ENCODE measurements around the gene LIME1.
A peak's percentile ranks its signal among the peaks of the same experiment; 100 is the strongest.
"Not testable (repeated sequence)": the region's sequence is repeated elsewhere in the genome, so short reads cannot be mapped to it uniquely, and the experiment has no call there.

LIME1 gene

DNA sequence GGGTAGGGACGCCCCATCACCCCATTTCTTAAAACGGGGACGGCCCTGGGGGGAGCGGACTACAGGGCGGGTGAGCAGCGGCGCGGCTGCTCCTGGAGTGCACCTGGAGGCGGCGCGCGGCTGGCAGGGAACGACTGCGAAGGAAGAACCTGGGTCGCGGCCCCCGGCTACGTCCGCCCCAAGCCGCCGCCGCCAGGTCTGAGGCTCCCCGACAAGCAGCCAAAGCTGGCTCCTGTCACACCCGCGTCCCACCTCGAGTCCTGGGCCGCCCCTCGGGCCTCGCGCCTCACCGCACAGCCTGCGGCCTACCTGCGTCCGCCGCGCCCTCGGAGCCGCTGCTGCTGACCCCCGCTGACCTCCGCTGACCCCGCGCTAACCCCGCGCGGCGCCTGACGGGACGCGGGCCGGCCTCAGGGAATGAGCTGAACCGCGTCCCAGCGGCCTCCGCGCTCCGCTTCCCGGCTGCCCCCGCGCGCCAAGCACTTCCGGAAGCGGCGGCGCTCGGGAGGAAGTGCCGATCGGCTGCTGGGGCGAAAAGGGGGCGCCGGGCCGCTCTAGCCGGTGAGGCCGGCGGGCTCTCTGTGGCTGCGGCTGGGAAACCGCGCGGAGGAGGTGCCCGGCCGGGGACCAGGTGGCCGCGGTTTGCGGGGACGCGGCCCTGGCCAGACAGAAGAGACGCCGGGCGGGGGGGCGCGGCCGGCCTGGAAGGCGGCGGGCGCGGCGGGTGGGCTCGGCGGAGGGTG lies 28.7 kb upstream of the LIME1 start, which contains the start of the genes ARFRP1 and ZGPAT:
Gene ARFRP1 (minus strand): TSS at position 419 of the 743 bp plus-strand sequence. CDS start 885 bp downstream, outside the sequence.
Gene ZGPAT (plus strand): TSS at position 482 of the 743 bp plus-strand sequence. CDS start 542 bp downstream, outside the sequence.
- DNase-seq (ENCODE audit: low read depth in 3 of 3), result peak; percentile 72 to 86 (median 81)

GRCh38 chr20:63708301-63709148 lies 27.9 kb upstream of the LIME1 start:
- DNase-seq (ENCODE audit: low read depth in 3 of 3), result no peak

DNA sequence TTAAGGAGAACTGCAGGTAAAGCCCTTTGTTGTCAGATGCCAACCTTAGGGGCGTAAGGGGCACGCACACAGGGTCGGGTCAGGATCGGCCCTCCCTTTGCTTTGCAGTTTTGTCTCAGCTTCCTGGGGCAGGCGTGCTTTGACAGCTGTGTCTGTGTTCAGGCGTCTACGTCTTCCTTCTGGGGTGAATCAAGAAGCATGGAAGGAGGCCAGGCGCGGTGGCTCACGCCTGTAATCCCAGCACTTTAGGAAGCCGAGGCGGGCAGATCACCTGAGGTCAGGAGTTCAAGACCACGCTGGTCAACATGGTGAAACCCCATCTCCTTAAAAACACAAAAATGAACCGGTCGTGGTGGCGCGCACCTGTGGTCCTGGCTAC lies 27.3 kb upstream of the LIME1 start:
- DNase-seq (ENCODE audit: low read depth in 3 of 3), result no peak

DNA sequence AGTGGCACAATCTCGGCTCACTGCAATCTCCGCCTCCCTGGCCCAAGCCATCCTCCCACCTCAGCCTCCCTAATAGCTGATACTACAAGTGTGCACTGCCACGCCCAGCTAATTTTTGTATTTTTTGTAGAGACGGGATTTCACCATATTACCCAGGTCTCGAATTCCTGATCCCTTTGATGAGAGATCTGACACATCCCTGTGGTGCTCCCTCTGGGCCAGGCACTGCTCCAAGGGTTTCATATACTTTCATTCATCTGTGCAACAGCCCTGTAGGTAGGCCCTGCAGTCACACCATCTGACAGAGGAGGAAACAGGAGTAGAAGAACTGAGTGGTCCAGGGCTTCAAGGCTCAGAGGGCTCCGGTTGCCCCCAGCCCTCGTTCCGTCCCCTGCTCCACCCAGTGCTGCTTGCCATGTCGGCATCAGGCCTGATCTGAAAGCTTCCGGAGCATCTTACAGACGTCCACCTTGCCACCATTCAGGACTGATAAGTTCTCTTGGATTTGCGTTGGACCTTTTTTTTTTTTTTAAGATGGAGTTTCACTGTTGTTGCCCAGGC lies 25.3 kb upstream of the LIME1 start:
- no peak for DNase-seq (ENCODE audit: low read depth in 3 of 3)

- DNase-seq (ENCODE audit: low read depth in 3 of 3), result no peak
Measured at GRCh38 chr20:63712191-63712590, 24.3 kb upstream of the LIME1 start.

GRCh38 chr20:63714858-63715257 lies 21.6 kb upstream of the LIME1 start:
- DNase-seq (ENCODE audit: low read depth in 3 of 3), result no peak

DNA sequence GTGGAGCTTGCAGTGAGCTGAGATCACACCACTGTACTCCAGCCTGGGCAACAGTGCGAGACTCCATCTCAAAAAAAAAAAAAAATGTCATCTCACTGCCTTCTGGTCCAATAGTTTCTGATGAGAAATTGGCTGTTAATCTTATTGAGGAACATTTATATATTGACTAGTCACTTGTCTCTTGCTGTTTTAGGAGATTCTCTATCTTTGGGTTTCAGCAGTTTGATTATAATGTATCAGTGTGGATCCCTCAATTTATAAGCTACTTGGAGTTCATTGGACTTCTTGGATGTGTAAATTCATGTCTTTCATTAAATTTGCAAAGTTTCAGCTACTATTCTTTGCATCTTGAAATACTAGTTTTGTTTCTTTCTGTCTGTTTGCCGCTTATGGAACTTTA lies 17.5 kb upstream of the LIME1 start:
- DNase-seq (ENCODE audit: low read depth in 3 of 3), result no peak

GRCh38 chr20:63722967-63723622 lies 13.4 kb upstream of the LIME1 start:
- not testable (repeated sequence) for DNase-seq (ENCODE audit: low read depth in 3 of 3)

DNA sequence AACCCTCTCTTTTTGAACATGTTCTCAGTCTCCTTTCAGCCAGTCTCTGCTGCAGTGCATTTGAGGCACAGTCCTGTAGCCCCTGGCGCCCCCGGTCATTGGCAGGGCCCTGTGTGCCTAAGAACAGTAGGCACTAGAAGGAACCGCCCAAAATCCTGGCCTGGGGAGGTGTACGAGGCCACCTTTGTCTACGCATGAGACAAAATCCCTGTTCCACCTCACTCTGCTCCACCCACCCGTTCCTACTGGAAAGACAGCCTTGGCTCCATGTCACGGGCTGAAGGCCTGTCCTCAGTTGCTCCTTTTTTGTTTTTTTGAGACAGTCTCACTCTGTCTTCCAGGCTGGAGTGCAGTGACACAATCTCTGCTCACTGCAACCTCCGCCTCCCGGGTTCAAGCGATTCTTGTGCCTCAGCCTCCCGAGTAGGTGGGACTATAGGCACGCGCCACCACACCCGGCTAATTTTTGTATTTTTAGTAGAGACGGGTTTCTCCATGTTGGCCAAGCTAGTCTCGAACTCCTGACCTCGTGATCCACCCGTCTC lies 6.2 kb upstream of the LIME1 start:
- not testable (repeated sequence) for DNase-seq (ENCODE audit: low read depth in 3 of 3)

DNA sequence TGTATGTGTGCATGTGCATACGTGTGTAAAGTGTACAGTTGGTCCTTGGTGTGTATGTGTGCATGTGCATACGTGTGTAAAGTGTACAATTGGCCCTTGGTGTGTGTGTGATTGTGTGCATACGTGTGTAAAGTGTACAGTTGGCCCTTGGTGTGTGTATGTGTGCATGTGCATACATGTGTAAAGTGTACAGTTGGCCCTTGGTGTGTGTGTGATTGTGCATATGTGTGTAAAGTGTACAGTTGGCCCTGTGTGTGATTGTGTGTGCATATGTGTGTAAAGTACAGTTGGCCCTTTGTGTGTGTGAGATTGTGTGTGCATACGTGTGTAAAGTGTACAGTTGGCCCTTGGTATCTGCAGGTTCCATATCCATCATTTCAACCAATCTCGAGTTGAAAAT lies 5.1 kb upstream of the LIME1 start:
- DNase-seq (ENCODE audit: low read depth in 3 of 3), result no peak

DNA sequence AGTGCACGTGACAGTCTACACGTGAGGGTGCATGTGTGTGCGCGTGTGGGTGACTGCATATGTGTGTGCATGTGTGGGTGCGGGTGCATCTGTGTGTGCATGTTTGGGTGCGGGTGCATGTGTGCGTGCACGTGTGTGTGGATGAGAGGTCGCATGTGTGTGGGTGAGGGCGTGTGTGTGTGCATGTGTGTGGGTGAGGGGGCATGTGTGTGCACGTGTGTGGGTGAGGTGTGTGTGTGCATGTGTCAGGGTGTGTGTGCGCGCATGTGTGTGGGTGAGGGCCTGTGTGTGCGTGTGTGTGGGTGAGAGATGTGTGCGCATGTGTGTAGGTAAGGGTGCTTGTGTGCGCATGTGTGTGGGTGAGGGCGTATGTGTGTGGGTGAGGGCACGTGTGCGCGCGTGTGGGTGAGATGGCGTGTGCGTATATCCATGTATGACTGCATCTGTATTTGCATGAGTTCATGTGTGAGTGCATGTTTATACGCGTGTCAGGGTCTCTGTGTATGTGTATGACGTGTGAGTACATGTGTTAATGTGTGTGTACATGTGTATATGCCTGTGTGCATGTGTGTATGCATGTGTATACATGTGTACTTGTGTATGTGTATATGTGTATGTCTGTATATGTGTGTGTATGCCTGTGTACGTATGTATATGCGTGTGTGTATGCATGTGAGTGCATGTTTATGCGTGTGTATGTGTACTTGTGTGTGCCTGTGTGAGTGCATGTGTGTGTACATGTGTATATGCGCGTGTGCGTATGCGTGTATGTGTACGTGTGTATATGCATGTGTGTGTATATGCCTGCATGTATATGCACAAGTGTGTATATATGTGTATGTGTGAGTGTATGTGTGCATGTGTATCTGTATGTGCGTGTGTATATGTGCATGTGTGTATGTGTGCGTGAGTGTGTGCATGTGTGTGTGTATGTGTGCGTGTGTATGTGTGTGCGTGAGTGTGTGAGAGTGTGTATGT lies 4.1 kb upstream of the LIME1 start:
- DNase-seq (ENCODE audit: low read depth in 3 of 3), result no peak

DNA sequence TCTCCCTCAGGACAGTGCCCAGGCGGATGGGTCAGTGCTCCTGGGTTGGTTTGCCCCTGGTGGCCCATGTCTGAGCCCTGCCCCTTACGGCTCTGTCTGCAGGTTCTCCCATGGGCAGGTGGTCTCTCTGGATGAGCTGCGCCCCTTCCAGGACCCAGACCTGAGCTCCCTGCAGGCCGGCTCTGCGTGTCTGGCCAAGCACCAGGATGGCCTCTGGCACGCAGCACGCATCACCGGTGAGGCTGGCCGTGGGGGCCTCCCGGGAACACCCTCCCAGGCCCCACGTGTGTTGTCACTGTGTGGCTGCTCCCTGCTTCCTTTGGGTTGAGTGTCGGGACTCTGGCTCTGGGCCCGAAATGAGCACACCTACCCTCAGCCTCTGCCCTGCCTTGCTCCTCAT lies 3.3 kb upstream of the LIME1 start:
- no peak for DNase-seq (ENCODE audit: low read depth in 3 of 3)

DNA sequence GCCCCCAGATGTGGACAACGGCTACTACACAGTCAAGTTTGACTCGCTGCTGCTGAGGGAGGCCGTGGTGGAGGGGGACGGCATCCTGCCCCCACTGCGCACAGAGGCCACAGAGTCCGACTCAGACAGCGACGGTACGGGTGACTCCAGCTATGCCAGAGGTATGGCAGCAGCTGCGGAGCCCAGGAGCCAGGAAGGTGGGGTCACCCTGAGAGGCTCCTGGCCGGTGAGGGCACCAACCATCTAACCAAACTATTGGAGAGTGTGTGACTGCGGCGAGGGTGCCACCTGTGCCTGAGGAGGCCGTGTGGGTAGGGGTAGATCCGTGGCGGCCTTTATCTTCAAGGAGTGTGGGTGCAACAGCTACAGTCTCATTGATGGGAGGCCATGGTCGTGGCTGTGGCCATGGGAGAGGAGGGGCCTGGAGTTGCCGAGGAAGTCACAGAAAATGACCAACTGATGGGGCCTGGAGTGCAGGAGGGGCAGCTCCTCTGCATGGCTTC lies 2.8 kb upstream of the LIME1 start:
- DNase-seq (ENCODE audit: low read depth in 3 of 3), result no peak

DNA sequence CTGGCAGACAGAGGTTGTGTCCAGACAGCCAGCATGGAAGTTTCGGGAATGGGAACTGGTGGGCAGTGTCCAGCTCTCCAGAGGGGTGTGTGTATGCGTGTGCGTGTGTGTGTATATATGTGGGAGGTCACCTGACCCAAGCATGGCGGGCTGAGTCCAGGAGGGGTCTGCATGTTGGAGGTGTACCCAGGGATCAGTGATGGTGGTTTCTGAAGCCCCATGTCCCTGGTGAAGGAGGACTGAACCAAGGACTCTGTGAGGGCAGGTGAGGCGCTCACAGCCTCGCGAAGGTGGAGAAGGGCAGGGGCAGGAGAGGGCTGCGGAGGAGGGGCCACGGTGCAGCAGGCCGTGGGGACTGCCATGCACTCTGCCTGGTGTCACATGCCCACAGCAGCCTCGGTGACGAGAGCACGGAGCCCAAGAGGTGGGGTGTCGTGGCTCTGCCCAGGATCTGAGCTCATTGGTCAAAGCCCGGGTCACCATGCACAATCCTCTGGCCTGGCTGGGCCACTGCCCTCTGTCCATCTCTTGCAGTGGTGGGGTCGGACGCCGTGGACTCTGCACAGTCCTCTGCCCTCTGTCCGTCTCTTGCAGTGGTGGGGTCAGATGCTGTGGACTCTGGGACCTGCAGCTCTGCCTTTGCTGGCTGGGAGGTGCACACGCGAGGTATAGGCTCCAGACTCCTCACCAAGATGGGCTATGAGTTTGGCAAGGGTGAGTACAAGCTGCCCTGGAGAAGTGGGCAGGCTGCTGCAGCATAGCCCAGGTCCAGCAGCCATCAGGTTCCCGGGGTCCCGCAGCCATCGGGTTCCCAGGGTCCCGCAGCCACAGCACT lies 2.1 kb upstream of the LIME1 start:
- DNase-seq (ENCODE audit: low read depth in 3 of 3), result no peak

GRCh38 chr20:63734946-63735858 lies 1.3 kb upstream of the LIME1 start:
- DNase-seq (ENCODE audit: low read depth in 3 of 3), result no peak

GRCh38 chr20:63736893-63737694 lies 630 bp downstream of the LIME1 start:
- DNase-seq (ENCODE audit: low read depth in 3 of 3), result peak in 1 of 3 experiments; percentile 44

DNA sequence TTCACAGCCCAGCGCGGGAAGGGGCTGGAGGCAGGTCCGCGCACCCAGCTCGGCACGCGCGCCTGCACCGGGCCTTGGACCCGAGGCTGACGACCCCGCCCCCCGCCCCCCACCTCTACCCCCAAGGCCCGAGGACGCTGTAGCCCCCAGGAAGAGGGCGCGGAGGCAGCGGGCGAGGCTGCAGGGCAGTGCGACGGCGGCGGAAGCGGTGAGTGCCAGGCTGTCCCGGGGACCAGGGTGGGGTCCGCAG lies 1.2 kb downstream of the LIME1 start:
- no peak for DNase-seq (ENCODE audit: low read depth in 3 of 3)
